Neutrophil (primary cell): Measurements from ENCODE around the gene TEX35.

Source experiments
- H3K27ac ChIP-seq: fragments of 200-600 bp; sonication (generic); 2 replicates; pipeline ENCODE4 v1.5.1; 2016; ENCODE audit warnings: mild to moderate bottlenecking, moderate library complexity
- H3K27me3 ChIP-seq: fragments of 200-600 bp; sonication (generic); 2 replicates; pipeline ENCODE4 v1.6.0; 2016; ENCODE audit warnings: mild to moderate bottlenecking
- H3K36me3 ChIP-seq: fragments of 200-600 bp; sonication (generic); 2 replicates; pipeline ENCODE4 v1.5.1; 2017
- H3K4me1 ChIP-seq, 2 experiments: fragments of 200-600 bp in 1 of 2; sonication (generic) in 1 of 2; 1 replicate in 1 of 2; 2 replicates in 1 of 2; pipeline versions ENCODE4 v1.5.1 to v1.6.1; 2013 to 2016; ENCODE audit warnings: low read depth in 1 of 2, low read length in 1 of 2, mild to moderate bottlenecking in 1 of 2, moderate library complexity in 1 of 2; ENCODE audit not compliant: control insufficient read depth in 1 of 2, insufficient read depth in 1 of 2
- H3K4me3 ChIP-seq, 2 experiments: fragments of 200-600 bp in 1 of 2; sonication (generic) in 1 of 2; 1 replicate in 1 of 2; 2 replicates in 1 of 2; pipeline ENCODE4 v1.5.1; 2013 to 2016; ENCODE audit warnings: low read depth in 1 of 2, low read length in 1 of 2, mild to moderate bottlenecking in 1 of 2, moderate library complexity in 1 of 2
- H3K9me3 ChIP-seq: fragments of 200-600 bp; sonication (generic); 2 replicates; pipeline ENCODE4 v1.5.1; 2016
- CTCF ChIP-seq: fragments of 200-600 bp; sonication (generic); IDR thresholded peaks from 2 replicates; pipeline ENCODE4 v1.5.1; 2016; ENCODE audit warnings: antibody characterized with exemption

TEX35 gene

GRCh38 chr1:178571807-178572206 is 58.9 kb downstream of the TEX35 start:
- Histone ChIP-seq H3K4me3 (no peak overlapping the region), H3K36me3 (no peaks in the 10 kb centered on the region), H3K27me3 (no peaks in the 10 kb centered on the region), H3K27ac (no peak overlapping the region), H3K4me1 (no peaks in the 10 kb centered on the region), H3K9me3 (no peaks in the 10 kb centered on the region)
- no peak for TF ChIP-seq CTCF
